Immature natural killer cell (primary cell): Measurements from ENCODE around the gene STK33. TPM values are rescaled to one million over a fixed set of nuclear protein-coding genes. Genes with fewer than 3 reads are reported as not detected.

Source experiments
- polyA plus RNA-seq, 3 donors: library from polyadenylated mRNA; unstranded; fragments of 300-500 nt; fragmentation: Illumina TruSeq; gene quantifications; one replicate each; pipeline ENCODE4 v1.2.3, GENCODE V29; 2021

Gene STK33
- polyA plus RNA-seq, 3 donors from 2014 or later = not detected

Other genes with a start within 250 kb of the STK33 start
- gene TRIM66, start 88.4 kb upstream of the STK33 start, polyA plus RNA-seq = under 1 TPM; 0.48 to 0.97 (median 0.55) TPM
- 1,000 to 10,000 TPM; 1,341 to 3,208 (median 1,820) TPM for gene RPL27A, start 88.6 kb upstream of the STK33 start, polyA plus RNA-seq